ENCODE data around the gene SCO2. TPM values are rescaled to one million over a fixed set of nuclear protein-coding genes. Genes with fewer than 3 reads are reported as not detected.

The SCO2 gene
- total RNA-seq, 2 donors from 2014 or later = 1.8 to 5.8 TPM

DNA sequence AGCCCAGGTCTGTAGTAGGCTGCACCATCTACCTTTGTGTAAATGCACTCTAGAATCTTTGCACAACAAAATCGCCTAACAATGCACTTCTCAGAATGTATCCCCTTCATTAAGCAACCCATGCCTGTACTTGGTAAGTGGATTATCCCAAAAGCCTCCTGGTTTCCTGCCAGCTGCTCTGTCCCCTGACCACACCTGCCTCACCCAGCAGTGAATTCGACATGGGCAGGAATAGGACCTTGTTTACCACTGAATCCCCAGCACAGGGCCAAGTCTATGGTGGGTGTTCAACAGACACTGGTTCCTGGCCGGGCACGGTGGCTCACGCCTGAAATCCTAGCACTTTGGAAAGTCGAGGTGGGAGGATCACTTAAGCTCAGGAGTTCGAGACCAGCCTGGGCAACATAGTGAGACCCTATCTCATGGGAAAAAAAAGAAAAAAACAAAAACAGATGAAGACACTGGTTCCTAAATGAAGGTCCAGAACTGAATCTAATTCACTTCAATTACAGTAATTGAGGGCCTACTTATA lies 42.4 kb upstream of the SCO2 start:
- Histone ChIP-seq H3K4me1 (peaks cover 6% of the 10 kb centered on the region), H3K4me3 (no peak overlapping the region), H3K27ac (no peak overlapping the region), H3K36me3 (no peaks in the 10 kb centered on the region), H3K9me3 (no peaks in the 10 kb centered on the region), H3K9ac (ENCODE audit: low read depth in 2 of 2, low read length in 2 of 2) (no peak overlapping the region), H3K27me3 (no peaks in the 10 kb centered on the region)
- TF ChIP-seq, protein P1, sequence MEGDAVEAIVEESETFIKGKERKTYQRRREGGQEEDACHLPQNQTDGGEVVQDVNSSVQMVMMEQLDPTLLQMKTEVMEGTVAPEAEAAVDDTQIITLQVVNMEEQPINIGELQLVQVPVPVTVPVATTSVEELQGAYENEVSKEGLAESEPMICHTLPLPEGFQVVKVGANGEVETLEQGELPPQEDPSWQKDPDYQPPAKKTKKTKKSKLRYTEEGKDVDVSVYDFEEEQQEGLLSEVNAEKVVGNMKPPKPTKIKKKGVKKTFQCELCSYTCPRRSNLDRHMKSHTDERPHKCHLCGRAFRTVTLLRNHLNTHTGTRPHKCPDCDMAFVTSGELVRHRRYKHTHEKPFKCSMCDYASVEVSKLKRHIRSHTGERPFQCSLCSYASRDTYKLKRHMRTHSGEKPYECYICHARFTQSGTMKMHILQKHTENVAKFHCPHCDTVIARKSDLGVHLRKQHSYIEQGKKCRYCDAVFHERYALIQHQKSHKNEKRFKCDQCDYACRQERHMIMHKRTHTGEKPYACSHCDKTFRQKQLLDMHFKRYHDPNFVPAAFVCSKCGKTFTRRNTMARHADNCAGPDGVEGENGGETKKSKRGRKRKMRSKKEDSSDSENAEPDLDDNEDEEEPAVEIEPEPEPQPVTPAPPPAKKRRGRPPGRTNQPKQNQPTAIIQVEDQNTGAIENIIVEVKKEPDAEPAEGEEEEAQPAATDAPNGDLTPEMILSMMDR (IDR thresholded peaks at IDR 0.05) = no peak
- intact Hi-C loops (cut with DNase I) = loop anchor here (10.0 kb wide), 1 partner anchor 47 kb away; no protein-coding TSS in a partner anchor
- no peak for DNase-seq

DNA sequence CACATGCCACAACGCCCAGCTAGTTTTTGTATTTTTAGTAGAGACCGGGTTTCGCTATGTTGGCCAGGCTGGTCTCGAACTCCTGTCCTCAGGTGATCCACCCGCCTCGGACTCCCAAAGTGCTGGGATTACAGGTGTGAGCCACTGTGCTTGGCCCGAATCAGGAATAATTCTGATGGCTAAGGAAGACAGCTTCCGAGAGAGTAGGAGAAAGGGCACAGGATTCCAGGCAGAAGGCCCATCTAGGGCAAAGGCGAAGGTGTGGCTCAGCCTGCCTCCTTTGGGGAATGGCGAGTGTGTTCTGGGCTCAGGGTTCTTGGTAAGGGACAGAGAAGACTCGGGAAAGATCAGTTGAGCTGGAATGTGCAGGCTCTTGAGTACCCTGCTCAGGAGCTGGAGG lies 38.9 kb upstream of the SCO2 start:
- intact Hi-C loops (cut with DNase I) = loop anchor here (5.0 to 10.0 kb wide), 2 partner anchors 42 to 51 kb away; no protein-coding TSS in a partner anchor
- Histone ChIP-seq H3K4me3 (no peak overlapping the region), H3K4me1 (peaks cover 6% of the 10 kb centered on the region), H3K27ac (peak overlapping the region; percentile 73), H3K9me3 (no peaks in the 10 kb centered on the region), H3K27me3 (no peaks in the 10 kb centered on the region), H3K36me3 (no peaks in the 10 kb centered on the region), H3K9ac (ENCODE audit: low read depth in 2 of 2, low read length in 2 of 2) (peak overlapping the region in 1 of 2 donors; percentile 99)
- peak; percentile 56 for DNase-seq
- TF ChIP-seq, protein P1 (IDR thresholded peaks at IDR 0.05) = no peak

DNA sequence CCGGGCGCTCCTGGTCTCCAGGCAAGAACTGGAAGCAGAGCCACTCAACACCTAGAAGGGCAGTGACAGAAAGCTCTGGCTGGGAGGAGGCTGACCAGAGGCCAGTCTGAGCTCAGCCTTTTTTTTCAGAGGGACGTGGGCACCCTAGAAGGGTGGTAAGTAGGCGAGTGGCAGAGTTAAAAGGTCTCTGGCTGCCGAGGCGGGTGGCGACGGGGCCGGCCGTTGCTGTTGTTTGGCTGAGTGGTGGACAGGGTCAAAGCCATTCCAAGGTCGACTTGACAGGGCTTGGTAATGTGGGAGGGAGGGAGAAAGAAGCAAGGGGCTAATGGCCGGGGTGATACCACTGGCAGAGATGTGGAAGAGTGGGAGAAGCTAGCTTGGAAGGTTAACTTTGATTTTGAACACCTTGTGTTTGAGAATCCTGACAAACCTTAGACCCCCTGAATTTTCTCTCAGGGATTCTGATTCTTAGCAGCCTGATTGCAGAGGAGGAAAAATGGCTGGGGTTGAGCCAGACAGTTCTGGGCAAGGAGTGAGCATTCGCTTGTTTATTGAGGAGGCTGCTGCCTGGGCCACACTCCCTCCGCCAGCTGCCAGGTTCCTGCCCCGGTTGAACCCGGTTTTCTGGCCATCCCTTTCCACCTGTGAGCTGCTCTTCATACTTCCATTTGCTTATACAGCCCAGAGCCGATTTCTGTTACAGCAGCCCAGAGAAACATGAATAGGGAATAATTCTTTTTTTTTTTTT lies 38.2 kb upstream of the SCO2 start:
- Histone ChIP-seq H3K36me3 (no peaks in the 10 kb centered on the region), H3K4me1 (peaks cover 6% of the 10 kb centered on the region), H3K27me3 (no peaks in the 10 kb centered on the region), H3K27ac (peak overlapping the region; percentile 73), H3K9me3 (no peaks in the 10 kb centered on the region), H3K9ac (ENCODE audit: low read depth in 2 of 2, low read length in 2 of 2) (peak overlapping the region; percentile 72 to 99), H3K4me3 (peak overlapping the region; percentile 42)
- no peak for DNase-seq
- intact Hi-C loops (cut with DNase I) = loop anchor here (5.0 to 10.0 kb wide), 2 partner anchors 41 to 51 kb away; no protein-coding TSS in a partner anchor
- TF ChIP-seq, protein P1 (IDR thresholded peaks at IDR 0.05) = no peak

DNA sequence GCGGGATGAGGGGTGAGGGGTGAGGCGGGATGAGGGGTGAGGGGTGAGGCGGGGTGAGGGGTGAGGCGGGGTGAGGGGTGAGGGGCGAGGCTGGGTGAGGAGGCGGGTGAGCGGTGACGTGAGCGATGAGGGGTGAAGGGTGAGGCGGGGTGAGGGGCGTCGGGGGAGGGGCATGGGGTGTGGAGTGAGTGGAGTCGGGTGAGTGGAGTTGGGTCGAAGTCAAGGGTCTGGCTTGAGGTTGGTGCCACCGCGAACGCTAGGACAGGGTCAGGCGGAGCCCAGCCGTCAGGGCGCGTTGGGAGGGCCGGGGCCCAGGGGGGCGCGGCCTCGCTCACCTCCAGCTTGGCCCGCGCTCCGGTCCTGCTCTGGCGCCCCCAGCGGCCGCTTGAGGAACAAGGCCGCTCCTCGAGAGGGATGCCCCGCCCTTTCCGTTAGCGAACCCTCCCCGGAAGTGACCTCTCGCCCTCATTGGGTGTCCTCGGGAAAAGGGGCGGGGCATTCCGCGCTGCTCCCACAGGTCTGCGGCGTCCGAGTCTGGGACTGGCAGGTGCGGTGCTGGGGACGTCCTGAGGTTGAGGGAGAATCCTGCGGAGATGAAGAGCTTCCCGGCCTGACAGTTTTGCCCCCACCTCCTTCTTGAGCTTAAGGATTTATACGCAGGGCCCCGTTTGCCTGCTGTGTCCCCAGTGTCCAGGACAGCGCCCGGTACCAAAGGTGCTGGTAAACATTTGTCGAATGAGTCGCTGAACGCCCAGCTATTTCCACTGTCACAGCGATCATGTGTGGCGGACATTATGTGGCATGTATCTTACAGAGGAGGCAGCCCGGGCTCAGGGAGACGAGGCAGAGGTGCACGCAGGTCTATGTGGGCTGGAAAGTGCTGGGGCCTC lies 37.4 kb upstream of the SCO2 start, which contains the start of gene SYCE3:
SYCE3 (minus strand) TSS at position 397 of the 890 bp plus-strand sequence. CDS start 6,514 bp downstream, outside the sequence.
- peak; percentile 99 for DNase-seq
- TF ChIP-seq, protein P1 (IDR thresholded peaks at IDR 0.05) = peak; percentile 96
- H3K27ac ChIP-seq = peak within 1 kb of the TSS; percentile 73
- H3K27me3 ChIP-seq = no peaks in the 10 kb centered on the region
- H3K9ac ChIP-seq (ENCODE audit: low read depth in 2 of 2, low read length in 2 of 2) = peak within 1 kb of the TSS; percentile 72 to 99
- intact Hi-C loops (cut with DNase I) = loop anchor here (5.0 to 10.0 kb wide), 2 partner anchors 40 to 52 kb away; no protein-coding TSS in a partner anchor
- H3K4me1 ChIP-seq = peaks cover 6% of the 10 kb centered on the region
- no peaks in the 10 kb centered on the region for H3K9me3 ChIP-seq
- H3K4me3 ChIP-seq = peak within 1 kb of the TSS; percentile 42
- H3K36me3 ChIP-seq = no peaks in the 10 kb centered on the region

All from colonic mucosa (tissue), 4 donors.